GM12878 (cell line): ENCODE measurements around the gene PRRC2C. TPM values are rescaled to one million over a fixed set of nuclear protein-coding genes. Genes with fewer than 3 reads are reported as not detected.

Experiments used
- CBFB ChIP-seq: IDR thresholded peaks from 2 replicates; pipeline ENCODE4 v1.6.1; 2016; ENCODE audit warnings: antibody characterized with exemption, low read depth
- CEBPZ ChIP-seq: fragments of 150-350 bp; IDR thresholded peaks from 2 replicates; pipeline ENCODE4 v1.6.1; 2016; ENCODE audit warnings: low read depth, low read length
- E2F8 ChIP-seq: fragments of 450-650 bp; IDR thresholded peaks from 2 replicates; pipeline ENCODE4 v1.6.1; 2018; ENCODE audit warnings: mild to moderate bottlenecking, low read depth, moderate library complexity; ENCODE audit not compliant: partially characterized antibody
- EED ChIP-seq: sonication (generic); IDR thresholded peaks from 2 replicates; pipeline ENCODE4 v1.6.1; 2016; ENCODE audit warnings: antibody characterized with exemption, low read depth
- ESRRA ChIP-seq: IDR thresholded peaks from 2 replicates; pipeline ENCODE4 v1.6.1; 2012; ENCODE audit warnings: mild to moderate bottlenecking, low read length, improper control_type of control experiment
- IRF5 ChIP-seq: fragments of 450-650 bp; IDR thresholded peaks from 2 replicates; pipeline ENCODE4 v1.6.1; 2017; ENCODE audit warnings: borderline replicate concordance
- NKRF ChIP-seq: fragments of 450-650 bp; conservative IDR thresholded peaks from 2 replicates; pipeline ENCODE4 v1.6.1; 2017; ENCODE audit warnings: mild to moderate bottlenecking, moderate library complexity
- RAD21 ChIP-seq: IDR thresholded peaks from 2 replicates; pipeline ENCODE4 v1.6.1; 2011; ENCODE audit warnings: mild to moderate bottlenecking, low read depth, low read length, moderate library complexity; ENCODE audit not compliant: insufficient read depth
- REST ChIP-seq: IDR thresholded peaks from 2 replicates; pipeline ENCODE4 v1.6.1; 2012; ENCODE audit warnings: mild to moderate bottlenecking, low read depth, low read length
- SKIL ChIP-seq: fragments of 450-650 bp; IDR thresholded peaks from 2 replicates; pipeline ENCODE4 v1.6.1; 2017; ENCODE audit warnings: mild to moderate bottlenecking, low read depth, inconsistent platforms; ENCODE audit not compliant: poor library complexity, severe bottlenecking
- SMAD5 ChIP-seq: IDR thresholded peaks from 2 replicates; pipeline ENCODE4 v1.6.1; 2016; ENCODE audit warnings: antibody characterized with exemption, low read depth
- TBL1XR1 ChIP-seq: IDR thresholded peaks from 2 replicates; pipeline ENCODE4 v1.6.1; 2012; ENCODE audit warnings: low read depth, low read length, improper control_type of control experiment
- polyA plus RNA-seq, 11 experiments: library from polyadenylated mRNA; depleted of rRNA in 4 of 11; unstranded in 6 of 11; stranded (reverse) in 5 of 11; fragments of >200 nt; fragmentation: Nextera tagmentation in 4 of 11; fragmentation: Illumina TruSeq in 1 of 11; extraction: Ambion mirVana in 4 of 11; extraction: Trizol in 1 of 11; gene quantifications; 1 replicate in 1 of 11; 2 replicates in 10 of 11; pipeline versions ENCODE4 v1.2.1 to v1.2.3, GENCODE V29; 2011 to 2016; ENCODE audit warnings: inconsistent platforms in 2 of 11, missing spikeins in 2 of 11, low read depth in 1 of 11
- total RNA-seq, 4 experiments: library from RNA; depleted of rRNA in 3 of 4; stranded (reverse); fragments of >200 nt in 3 of 4; fragmentation: Illumina TruSeq in 1 of 4; extraction: Trizol in 1 of 4; gene quantifications; 2 replicates each; pipeline versions ENCODE4 v1.2.1 to v1.2.3, GENCODE V29; 2013 to 2021

Gene PRRC2C
- total and polyA plus RNA-seq, 10 of the 15 experiments (the other 5 are each of a cell fraction or from before 2014, with no cell fraction given) = 53.4 to 182 (median 91.8) TPM

GRCh38 chr1:171485375-171486047, at the start of gene PRRC2C (continued):
- TF ChIP-seq CEBPZ (no peak), SKIL (no peak), TBL1XR1 (peak; percentile 61), REST (no peak), E2F8 (peak; percentile 30), CBFB (peak; percentile 42; the same call in 1 of the 2 replicates), RAD21 (peak; percentile 82), ESRRA (no peak), EED (peak; percentile 24; the same call in 1 of the 2 replicates), IRF5 (no peak), SMAD5 (no peak; the same call in 1 of the 2 replicates), NKRF (peak; percentile 82)
